DND-41 (cell line): ENCODE measurements around the gene TP73.

Experiments
- ATAC-seq: fragments of 200-7000 bp; cut with Tn5 transposase; 3 replicates; pipeline ENCODE4 v1.9.1; 2021; ENCODE audit warnings: low read depth; ENCODE audit not compliant: insufficient read depth
- DNase-seq: peaks from one replicate; pipeline ENCODE4 v3.0.0-alpha.2; 2020
- H2AFZ ChIP-seq: 2 replicates; pipeline ENCODE4 v1.6.0; 2012; ENCODE audit warnings: low read depth, low read length
- H3K27ac ChIP-seq: 2 replicates; pipeline ENCODE4 v1.5.1; 2012; ENCODE audit warnings: low read length, inconsistent platforms
- H3K27me3 ChIP-seq: fragments of 200-600 bp; sonication (generic); 2 replicates; pipeline ENCODE4 v1.6.0; 2012; ENCODE audit warnings: low read length, mild to moderate bottlenecking, inconsistent platforms; ENCODE audit not compliant: insufficient read depth, poor library complexity
- H3K36me3 ChIP-seq: 2 replicates; pipeline ENCODE4 v1.5.1; 2012; ENCODE audit warnings: low read length, inconsistent platforms; ENCODE audit not compliant: insufficient read depth
- H3K4me1 ChIP-seq: 2 replicates; pipeline ENCODE4 v1.5.1; 2012; ENCODE audit warnings: mild to moderate bottlenecking, low read length; ENCODE audit not compliant: insufficient read depth
- H3K4me2 ChIP-seq: 2 replicates; pipeline ENCODE4 v1.6.0; 2012; ENCODE audit warnings: mild to moderate bottlenecking, moderate library complexity, low read length, inconsistent platforms; ENCODE audit not compliant: insufficient read depth
- H3K4me3 ChIP-seq, 2 experiments: fragments of 200-600 bp in 1 of 2; shearing (Covaris generic) in 1 of 2; 2 replicates each; pipeline ENCODE4 v1.5.1; 2012 to 2016; ENCODE audit warnings: inconsistent platforms in 2 of 2, low read length in 2 of 2, mild to moderate bottlenecking in 2 of 2, low read depth in 1 of 2, moderate library complexity in 1 of 2
- H3K79me2 ChIP-seq: 2 replicates; pipeline ENCODE4 v1.6.0; 2012; ENCODE audit warnings: low read length, inconsistent platforms; ENCODE audit not compliant: insufficient read depth
- H3K9ac ChIP-seq: 2 replicates; pipeline ENCODE4 v1.6.0; 2012; ENCODE audit warnings: low read depth, mild to moderate bottlenecking, inconsistent platforms, low read length, moderate library complexity
- H3K9me3 ChIP-seq: 2 replicates; pipeline ENCODE4 v1.5.1; 2012; ENCODE audit warnings: low read length, moderate library complexity, mild to moderate bottlenecking, inconsistent platforms; ENCODE audit not compliant: insufficient read depth, severe bottlenecking
- H4K20me1 ChIP-seq: 2 replicates; pipeline ENCODE4 v1.6.0; 2012; ENCODE audit warnings: low read length; ENCODE audit not compliant: insufficient read depth
- CTCF ChIP-seq: IDR thresholded peaks from 2 replicates; pipeline ENCODE4 v1.5.1; 2012; ENCODE audit warnings: borderline replicate concordance, low read length, moderate library complexity, mild to moderate bottlenecking; ENCODE audit not compliant: poor library complexity, severe bottlenecking; ENCODE audit errors: extremely low read depth
- EZH2 ChIP-seq: IDR thresholded peaks from 3 replicates; pipeline ENCODE4 v1.6.1; 2012; ENCODE audit warnings: borderline replicate concordance, low read depth, mild to moderate bottlenecking, moderate library complexity, low read length, inconsistent platforms; ENCODE audit not compliant: severe bottlenecking

Gene TP73

GRCh38 chr1:3762873-3763228, 110.5 kb downstream of the TP73 start:
- Histone ChIP-seq H4K20me1 (peaks cover 5% of the 10 kb centered on the region; the same call in 1 of the 2 replicates), H2AFZ (no peak overlapping the region), H3K36me3 (no peaks in the 10 kb centered on the region), H3K4me2 (no peak overlapping the region), H3K4me1 (no peaks in the 10 kb centered on the region), H3K27me3 (no peaks in the 10 kb centered on the region), H3K9ac (no peak overlapping the region), H3K79me2 (no peaks in the 10 kb centered on the region), H3K27ac (no peak overlapping the region), H3K4me3 (no peak overlapping the region), H3K9me3 (no peaks in the 10 kb centered on the region)
- DNase-seq, result no peak
- no peak for ATAC-seq
- TF ChIP-seq EZH2, result no peak
- no peak for TF ChIP-seq CTCF

DNA sequence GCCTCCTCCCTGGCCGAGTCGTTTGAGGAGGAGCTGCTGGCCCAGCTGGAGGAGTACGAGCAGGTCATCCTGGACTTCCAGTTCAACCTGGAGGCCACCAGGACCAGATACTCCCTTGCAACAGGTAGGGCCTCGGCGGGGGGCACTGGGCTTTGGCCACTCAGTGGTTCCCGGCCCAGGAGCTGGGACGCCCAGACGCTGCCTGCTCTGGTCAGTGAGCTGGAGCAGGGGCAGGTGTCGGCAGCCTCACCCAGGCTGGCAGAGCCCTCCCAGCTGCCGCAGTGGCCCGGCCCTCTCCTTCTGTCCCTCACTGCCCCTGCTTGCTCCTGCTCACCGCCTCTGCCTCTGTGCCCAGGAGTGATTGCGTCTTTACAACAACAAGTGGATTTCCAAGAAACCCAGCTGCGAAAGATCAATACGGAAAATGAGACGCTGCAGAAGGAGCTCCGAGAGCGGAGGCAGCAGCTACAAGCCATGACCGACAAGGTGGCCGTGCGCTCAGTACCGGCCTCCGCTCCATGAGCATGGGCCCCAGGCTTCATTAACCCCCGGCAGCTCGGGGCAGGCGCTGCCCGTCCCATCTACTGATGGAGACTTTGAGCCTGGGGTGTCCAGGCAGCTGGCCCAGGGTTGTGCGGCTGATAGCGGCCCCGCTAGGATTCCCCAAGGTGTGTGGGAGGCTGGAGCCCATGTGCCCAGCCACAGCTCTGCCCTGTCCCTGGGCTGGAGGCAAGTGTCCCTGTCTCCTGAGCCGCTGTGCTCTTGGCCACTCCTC, 111.2 kb downstream of the TP73 start:
- no peaks in the 10 kb centered on the region for H3K9me3 ChIP-seq
- TF ChIP-seq CTCF (no peak), EZH2 (no peak)
- no peaks in the 10 kb centered on the region for H3K79me2 ChIP-seq
- peaks cover 5% of the 10 kb centered on the region; the same call in 1 of the 2 replicates for H4K20me1 ChIP-seq
- no peak overlapping the region for H3K9ac ChIP-seq
- H3K4me2 ChIP-seq, result no peak overlapping the region
- ATAC-seq (no peak), DNase-seq (no peak)
- H3K27me3 ChIP-seq, result no peaks in the 10 kb centered on the region
- no peak overlapping the region for H2AFZ ChIP-seq
- H3K27ac ChIP-seq, result no peak overlapping the region
- no peak overlapping the region for H3K4me3 ChIP-seq
- no peaks in the 10 kb centered on the region for H3K4me1 ChIP-seq
- H3K36me3 ChIP-seq, result no peaks in the 10 kb centered on the region

- H3K4me1 ChIP-seq, result no peaks in the 10 kb centered on the region
- no peak for ATAC-seq
- no peaks in the 10 kb centered on the region for H3K9me3 ChIP-seq
- no peaks in the 10 kb centered on the region for H3K79me2 ChIP-seq
- DNase-seq, result no peak
- peaks cover 5% of the 10 kb centered on the region; the same call in 1 of the 2 replicates for H4K20me1 ChIP-seq
- no peak overlapping the region for H3K9ac ChIP-seq
- TF ChIP-seq EZH2, result no peak
- no peak for TF ChIP-seq CTCF
- no peak overlapping the region for H2AFZ ChIP-seq
- H3K27ac ChIP-seq, result no peak overlapping the region
- no peaks in the 10 kb centered on the region for H3K27me3 ChIP-seq
- H3K4me3 ChIP-seq, result no peak overlapping the region
- no peaks in the 10 kb centered on the region for H3K36me3 ChIP-seq
- no peak overlapping the region for H3K4me2 ChIP-seq
Observed at GRCh38 chr1:3767328-3767925, 115.1 kb downstream of the TP73 start.
